Measurements from ENCODE around the gene TDRD3. TPM values are rescaled to one million over a fixed set of nuclear protein-coding genes. Genes with fewer than 3 reads are reported as not detected.
A peak's percentile ranks its signal among the peaks of the same experiment; 100 is the strongest.
"Not testable (repeated sequence)": the region's sequence is repeated elsewhere in the genome, so short reads cannot be mapped to it uniquely, and the experiment has no call there.

The TDRD3 gene
- total RNA-seq, 6 experiments from 2014 or later = 11.5 to 13.3 (median 12.3) TPM

- H3K4me3 Mint-ChIP-seq = no peak overlapping the region
- H3K36me3 Mint-ChIP-seq (ENCODE audit: low read depth) = no peaks in the 10 kb centered on the region
- no peaks in the 10 kb centered on the region for H3K9me3 Mint-ChIP-seq
- no peak for TF ChIP-seq CTCF (IDR thresholded peaks at IDR 0.05)
- no peaks in the 10 kb centered on the region for H3K4me1 Mint-ChIP-seq (ENCODE audit: low read depth)
- H3K27me3 Mint-ChIP-seq (ENCODE audit: insufficient read depth) = peaks cover 9% of the 10 kb centered on the region; the same call in 1 of the 2 replicates
- no peak for DNase-seq
- no peak overlapping the region for H3K27ac Mint-ChIP-seq
These were observed 26.7 kb upstream of the TDRD3 start for GRCh38 chr13:60370343-60370742.

GRCh38 chr13:60372141-60372540 is 24.9 kb upstream of the TDRD3 start:
- TF ChIP-seq CTCF (IDR thresholded peaks at IDR 0.05) = no peak
- no peak overlapping the region for H3K27ac Mint-ChIP-seq
- no peaks in the 10 kb centered on the region for H3K36me3 Mint-ChIP-seq (ENCODE audit: low read depth)
- H3K27me3 Mint-ChIP-seq (ENCODE audit: insufficient read depth) = peaks cover 4% of the 10 kb centered on the region; the same call in 1 of the 2 replicates
- no peaks in the 10 kb centered on the region for H3K4me1 Mint-ChIP-seq (ENCODE audit: low read depth)
- H3K9me3 Mint-ChIP-seq = no peaks in the 10 kb centered on the region
- no peak overlapping the region for H3K4me3 Mint-ChIP-seq
- no peak for DNase-seq

- not testable (repeated sequence) for H3K27me3 Mint-ChIP-seq (ENCODE audit: insufficient read depth); H3K9me3 Mint-ChIP-seq; H3K27ac Mint-ChIP-seq; H3K36me3 Mint-ChIP-seq (ENCODE audit: low read depth); H3K4me3 Mint-ChIP-seq; DNase-seq; H3K4me1 Mint-ChIP-seq (ENCODE audit: low read depth)
These were observed 17.7 kb upstream of the TDRD3 start for GRCh38 chr13:60379282-60379681.

- H3K4me3 Mint-ChIP-seq = no peak overlapping the region
These were observed 17.0 kb upstream of the TDRD3 start for GRCh38 chr13:60379837-60380565.

GRCh38 chr13:60384911-60385310 is 12.1 kb upstream of the TDRD3 start:
- no peak for DNase-seq
- Mint-ChIP-seq H3K27ac (no peak overlapping the region), H3K27me3 (ENCODE audit: insufficient read depth) (peaks cover 14% of the 10 kb centered on the region), H3K36me3 (ENCODE audit: low read depth) (no peaks in the 10 kb centered on the region), H3K4me3 (no peak overlapping the region), H3K4me1 (ENCODE audit: low read depth) (no peaks in the 10 kb centered on the region), H3K9me3 (no peaks in the 10 kb centered on the region)
- TF ChIP-seq CTCF (IDR thresholded peaks at IDR 0.05) = no peak

More at GRCh38 chr13:60379837-60380565, 17.0 kb upstream of the TDRD3 start:
- Mint-ChIP-seq H3K4me1 (ENCODE audit: low read depth) (no peaks in the 10 kb centered on the region), H3K36me3 (ENCODE audit: low read depth) (no peaks in the 10 kb centered on the region), H3K27me3 (ENCODE audit: insufficient read depth) (peaks cover 4% of the 10 kb centered on the region), H3K27ac (no peak overlapping the region), H3K9me3 (no peaks in the 10 kb centered on the region)
- TF ChIP-seq CTCF (IDR thresholded peaks at IDR 0.05) = peak; percentile 42
- no peak for DNase-seq

- DNase-seq = no peak
- H3K36me3 Mint-ChIP-seq (ENCODE audit: low read depth) = no peaks in the 10 kb centered on the region
- no peaks in the 10 kb centered on the region for H3K4me1 Mint-ChIP-seq (ENCODE audit: low read depth)
- H3K27me3 Mint-ChIP-seq (ENCODE audit: insufficient read depth) = peaks cover 14% of the 10 kb centered on the region
- TF ChIP-seq CTCF (IDR thresholded peaks at IDR 0.05) = no peak
- H3K27ac Mint-ChIP-seq = no peak overlapping the region
- H3K9me3 Mint-ChIP-seq = no peaks in the 10 kb centered on the region
- H3K4me3 Mint-ChIP-seq = no peak overlapping the region
These were observed 10.8 kb upstream of the TDRD3 start for GRCh38 chr13:60386250-60386649.
